Keratinocyte (primary cell): ENCODE results near the gene KSR2. TPM values are rescaled to one million over a fixed set of nuclear protein-coding genes. Genes with fewer than 3 reads are reported as not detected.

Experiments used
- DNase-seq: peaks from one replicate; pipeline ENCODE4 v3.0.0-alpha.2; 2011; ENCODE audit warnings: low read depth, missing footprints, low spot score
- FAIRE-seq: peaks from 2 replicates; lab custom pipeline; 2011; peaks lifted over from hg19 to GRCh38; lab: Jason Lieb, UNC
- H2AFZ ChIP-seq: 2 replicates; pipeline ENCODE4 v1.6.0; 2012; ENCODE audit warnings: low read length, control low read depth, inconsistent platforms; ENCODE audit not compliant: control insufficient read depth
- H3K27ac ChIP-seq: 2 replicates; pipeline ENCODE4 v1.5.1; 2011; ENCODE audit warnings: low read length; ENCODE audit not compliant: control insufficient read depth, insufficient read depth
- H3K27me3 ChIP-seq: 3 replicates; pipeline ENCODE4 v1.6.0; 2011; ENCODE audit warnings: low read length; ENCODE audit not compliant: control insufficient read depth, insufficient read depth; ENCODE audit errors: extremely low read depth
- H3K36me3 ChIP-seq, 2 experiments: 2 replicates in 1 of 2; 3 replicates in 1 of 2; pipeline ENCODE4 v1.5.1; 2011; ENCODE audit warnings: low read length in 2 of 2, mild to moderate bottlenecking in 1 of 2; ENCODE audit not compliant: control insufficient read depth in 2 of 2, insufficient read depth in 2 of 2; ENCODE audit errors: extremely low read depth in 1 of 2
- H3K4me1 ChIP-seq: 3 replicates; pipeline ENCODE4 v1.5.1; 2011; ENCODE audit warnings: low read length; ENCODE audit not compliant: control insufficient read depth, insufficient read depth; ENCODE audit errors: extremely low read depth
- H3K4me2 ChIP-seq: 3 replicates; pipeline ENCODE4 v1.6.0; 2011; ENCODE audit warnings: low read depth, low read length; ENCODE audit not compliant: control insufficient read depth, insufficient read depth; ENCODE audit errors: extremely low read depth
- H3K4me3 ChIP-seq, 3 experiments: fragments of 200-600 bp in 1 of 3; sonication (generic) in 1 of 3; 2 replicates in 2 of 3; 3 replicates in 1 of 3; pipeline ENCODE4 v1.5.1; 2011 to 2016; ENCODE audit warnings: low read length in 3 of 3, mild to moderate bottlenecking in 3 of 3, control low read depth in 2 of 3, inconsistent platforms in 1 of 3, low read depth in 1 of 3, mixed read lengths in 1 of 3, mixed run types in 1 of 3, moderate library complexity in 1 of 3; ENCODE audit not compliant: control insufficient read depth in 2 of 3, insufficient read depth in 2 of 3; ENCODE audit errors: extremely low read depth in 1 of 3
- H3K79me2 ChIP-seq: 2 replicates; pipeline ENCODE4 v1.6.0; 2012; ENCODE audit warnings: low read length; ENCODE audit not compliant: control insufficient read depth, insufficient read depth
- H3K9ac ChIP-seq: 3 replicates; pipeline ENCODE4 v1.6.0; 2011; ENCODE audit warnings: low read length; ENCODE audit not compliant: control insufficient read depth, insufficient read depth; ENCODE audit errors: extremely low read depth
- H3K9me1 ChIP-seq: 3 replicates; pipeline ENCODE4 v1.6.0; 2011; ENCODE audit warnings: low read length; ENCODE audit not compliant: control insufficient read depth, insufficient read depth; ENCODE audit errors: extremely low read depth
- H3K9me3 ChIP-seq: 2 replicates; pipeline ENCODE4 v1.5.1; 2012; ENCODE audit warnings: low read depth, low read length; ENCODE audit not compliant: control insufficient read depth
- H4K20me1 ChIP-seq: 3 replicates; pipeline ENCODE4 v1.6.0; 2011; ENCODE audit warnings: low read length; ENCODE audit not compliant: control insufficient read depth, insufficient read depth; ENCODE audit errors: extremely low read depth
- EZH2 ChIP-seq: IDR thresholded peaks from one replicate; pipeline ENCODE4 v1.6.1; 2012; ENCODE audit warnings: inconsistent platforms, mild to moderate bottlenecking, low read length, moderate library complexity
- dilution Hi-C: fragments of 300-500 bp; cut with MboI; formaldehyde crosslinking; loops from one replicate; pipeline ENCODE4 v1.7.0; 2020; ENCODE audit warnings: low sequenced_read_pairs; ENCODE audit not compliant: extremely low pct_ligation_motif_present
- polyA plus RNA-seq, 5 experiments: library from polyadenylated mRNA; depleted of rRNA in 3 of 5; stranded (reverse) in 3 of 5; stranded (forward) in 1 of 5; unstranded in 1 of 5; fragments of >200 nt; gene quantifications; 1 replicate in 1 of 5; 2 replicates in 3 of 5; 3 replicates in 1 of 5; pipeline versions ENCODE4 v1.2.1 to v1.2.3, GENCODE V29; 2011 to 2012; ENCODE audit warnings: missing spikeins in 2 of 5, low read depth in 1 of 5, low replicate concordance in 1 of 5
- TF ChIP-seq, protein P1 (sequence below), 3 experiments: IDR thresholded peaks in 1 of 3; conservative IDR thresholded peaks in 1 of 3; optimal IDR thresholded peaks in 1 of 3; 2 replicates in 2 of 3; 3 replicates in 1 of 3; pipeline versions ENCODE3 to v1.5.1; 2011; ENCODE audit warnings: low read length in 3 of 3, mild to moderate bottlenecking in 3 of 3, moderate library complexity in 2 of 3, control low read depth in 1 of 3, inconsistent platforms in 1 of 3; ENCODE audit not compliant: insufficient read depth in 2 of 3; ENCODE audit errors: extremely low read depth in 1 of 3

KSR2 gene
- polyA plus RNA-seq, 1 donor (not counting 4 experiments of a cell fraction or from before 2014, with no cell fraction given), result 0.01 TPM

DNA sequence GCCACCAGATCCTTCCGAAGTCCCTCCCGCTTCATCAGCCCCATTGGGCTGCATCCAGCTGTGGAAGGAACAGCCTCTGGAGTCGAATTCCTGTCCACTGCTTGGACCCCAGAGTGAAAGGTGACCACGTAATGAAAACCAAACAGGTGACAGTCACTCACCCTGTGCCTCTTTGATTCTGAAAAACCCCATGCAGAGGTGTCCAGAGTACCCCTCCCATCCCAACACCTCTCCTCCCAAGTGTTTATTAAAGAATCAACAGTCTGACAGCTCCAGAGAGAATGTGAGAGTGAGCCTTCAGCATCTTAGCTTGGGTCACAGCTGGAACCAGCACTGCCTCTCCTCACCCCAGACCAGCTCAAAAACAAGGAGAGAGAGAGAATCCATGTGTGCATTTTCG lies 428.8 kb downstream of the KSR2 start:
- no peak for FAIRE-seq
- no peaks in the 10 kb centered on the region for H4K20me1 ChIP-seq
- dilution Hi-C loops, result no loop called here
- H3K36me3 ChIP-seq, result no peaks in the 10 kb centered on the region
- no peaks in the 10 kb centered on the region for H3K9me3 ChIP-seq
- no peak for TF ChIP-seq EZH2
- TF ChIP-seq, protein P1, sequence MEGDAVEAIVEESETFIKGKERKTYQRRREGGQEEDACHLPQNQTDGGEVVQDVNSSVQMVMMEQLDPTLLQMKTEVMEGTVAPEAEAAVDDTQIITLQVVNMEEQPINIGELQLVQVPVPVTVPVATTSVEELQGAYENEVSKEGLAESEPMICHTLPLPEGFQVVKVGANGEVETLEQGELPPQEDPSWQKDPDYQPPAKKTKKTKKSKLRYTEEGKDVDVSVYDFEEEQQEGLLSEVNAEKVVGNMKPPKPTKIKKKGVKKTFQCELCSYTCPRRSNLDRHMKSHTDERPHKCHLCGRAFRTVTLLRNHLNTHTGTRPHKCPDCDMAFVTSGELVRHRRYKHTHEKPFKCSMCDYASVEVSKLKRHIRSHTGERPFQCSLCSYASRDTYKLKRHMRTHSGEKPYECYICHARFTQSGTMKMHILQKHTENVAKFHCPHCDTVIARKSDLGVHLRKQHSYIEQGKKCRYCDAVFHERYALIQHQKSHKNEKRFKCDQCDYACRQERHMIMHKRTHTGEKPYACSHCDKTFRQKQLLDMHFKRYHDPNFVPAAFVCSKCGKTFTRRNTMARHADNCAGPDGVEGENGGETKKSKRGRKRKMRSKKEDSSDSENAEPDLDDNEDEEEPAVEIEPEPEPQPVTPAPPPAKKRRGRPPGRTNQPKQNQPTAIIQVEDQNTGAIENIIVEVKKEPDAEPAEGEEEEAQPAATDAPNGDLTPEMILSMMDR (optimal IDR thresholded peaks at IDR 0.05 in 1 of 3, IDR thresholded peaks at IDR 0.05 in 1 of 3, conservative IDR thresholded peaks at IDR 0.05 in 1 of 3; ENCODE audit: extremely low read depth in 1 of 3, insufficient read depth in 2 of 3, low read length in 3 of 3), result no peak
- no peak for DNase-seq
- no peaks in the 10 kb centered on the region for H3K9me1 ChIP-seq
- no peak overlapping the region for H3K9ac ChIP-seq
- H3K27ac ChIP-seq, result no peak overlapping the region
- H3K4me2 ChIP-seq, result no peak overlapping the region
- no peaks in the 10 kb centered on the region for H3K79me2 ChIP-seq
- no peaks in the 10 kb centered on the region for H3K4me1 ChIP-seq
- H3K27me3 ChIP-seq, result no peaks in the 10 kb centered on the region
- H3K4me3 ChIP-seq, result no peak overlapping the region
- no peak overlapping the region for H2AFZ ChIP-seq

DNA sequence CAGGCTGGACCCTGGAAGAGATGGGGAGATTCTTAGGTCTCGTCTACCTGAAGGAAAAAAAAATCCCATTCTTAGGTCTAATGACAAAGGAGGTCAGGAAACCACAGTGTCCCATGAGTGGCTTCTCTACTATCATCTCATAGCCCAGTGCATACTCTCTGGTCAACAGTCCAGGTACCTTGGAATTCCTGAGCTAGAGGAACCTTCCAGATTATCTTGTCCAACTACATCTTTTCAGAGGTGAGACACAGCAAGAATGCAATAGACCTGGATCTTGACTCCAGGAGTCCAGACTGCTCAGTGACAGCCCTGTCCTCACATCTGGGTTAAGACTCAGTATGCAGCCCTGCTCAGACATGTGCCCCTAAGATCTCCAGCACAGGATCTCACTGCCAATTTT lies 429.9 kb downstream of the KSR2 start:
- Histone ChIP-seq H2AFZ (no peak overlapping the region), H3K4me3 (no peak overlapping the region), H3K4me1 (no peaks in the 10 kb centered on the region), H3K79me2 (no peaks in the 10 kb centered on the region), H3K9me1 (no peaks in the 10 kb centered on the region), H3K9ac (no peak overlapping the region), H3K36me3 (no peaks in the 10 kb centered on the region), H3K27me3 (no peaks in the 10 kb centered on the region), H3K4me2 (no peak overlapping the region), H3K27ac (no peak overlapping the region), H4K20me1 (no peaks in the 10 kb centered on the region), H3K9me3 (no peaks in the 10 kb centered on the region)
- dilution Hi-C loops, result no loop called here
- TF ChIP-seq EZH2, result no peak
- TF ChIP-seq, protein P1 (optimal IDR thresholded peaks at IDR 0.05 in 1 of 3, IDR thresholded peaks at IDR 0.05 in 1 of 3, conservative IDR thresholded peaks at IDR 0.05 in 1 of 3; ENCODE audit: extremely low read depth in 1 of 3, insufficient read depth in 2 of 3, low read length in 3 of 3), result no peak
- DNase-seq (no peak), FAIRE-seq (no peak)
